ENCODE results near the gene TGFB3.
"Not testable (repeated sequence)": the region's sequence is repeated elsewhere in the genome, so short reads cannot be mapped to it uniquely, and the experiment has no call there.

Gene TGFB3

DNA sequence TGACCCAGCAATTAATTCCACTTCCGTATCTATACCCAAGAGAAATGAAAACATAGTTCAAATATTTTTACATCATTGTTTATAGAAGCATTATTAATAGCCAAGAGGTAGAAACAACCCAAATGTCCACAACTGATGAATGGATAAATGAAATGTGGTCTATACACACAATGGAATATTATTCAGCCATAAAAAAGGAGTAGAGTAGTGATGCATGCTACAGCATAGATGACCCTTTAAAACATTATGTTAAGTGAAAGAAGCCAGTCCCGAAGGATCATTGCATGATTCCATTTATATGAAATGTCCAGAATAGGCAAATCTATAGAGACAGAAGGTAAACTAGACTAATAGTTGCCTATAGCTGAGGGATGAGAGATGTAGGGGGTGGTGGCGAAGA, 29.3 kb downstream of the TGFB3 start:
- Histone ChIP-seq H3K9me3 (ENCODE audit: control insufficient read depth in 1 of 2, low read length in 2 of 2) (no peaks in the 10 kb centered on the region), H3K36me3 (ENCODE audit: control insufficient read depth in 1 of 2, insufficient read depth in 2 of 2, low read length in 2 of 2) (no peaks in the 10 kb centered on the region), H3K27ac (ENCODE audit: low read length) (no peak overlapping the region), H3K27me3 (ENCODE audit: low read depth, low read length) (no peaks in the 10 kb centered on the region), H3K4me3 (ENCODE audit: low read depth in 1 of 2, low read length in 2 of 2) (no peak overlapping the region), H3K4me1 (ENCODE audit: control insufficient read depth in 1 of 2, insufficient read depth in 2 of 2, low read length in 2 of 2) (no peaks in the 10 kb centered on the region)

GRCh38 chr14:75946785-75947184, 35.0 kb downstream of the TGFB3 start:
- Histone ChIP-seq H3K27me3 (ENCODE audit: low read depth, low read length) (no peaks in the 10 kb centered on the region), H3K27ac (ENCODE audit: low read length) (no peak overlapping the region), H3K36me3 (ENCODE audit: control insufficient read depth in 1 of 2, insufficient read depth in 2 of 2, low read length in 2 of 2) (no peaks in the 10 kb centered on the region), H3K9me3 (ENCODE audit: control insufficient read depth in 1 of 2, low read length in 2 of 2) (no peaks in the 10 kb centered on the region), H3K4me1 (ENCODE audit: control insufficient read depth in 1 of 2, insufficient read depth in 2 of 2, low read length in 2 of 2) (no peaks in the 10 kb centered on the region), H3K4me3 (ENCODE audit: low read depth in 1 of 2, low read length in 2 of 2) (no peak overlapping the region)

- Histone ChIP-seq H3K4me3 (ENCODE audit: low read depth in 1 of 2, low read length in 2 of 2) (no peak overlapping the region), H3K9me3 (ENCODE audit: control insufficient read depth in 1 of 2, low read length in 2 of 2) (no peaks in the 10 kb centered on the region), H3K27ac (ENCODE audit: low read length) (no peak overlapping the region), H3K36me3 (ENCODE audit: control insufficient read depth in 1 of 2, insufficient read depth in 2 of 2, low read length in 2 of 2) (no peaks in the 10 kb centered on the region), H3K4me1 (ENCODE audit: control insufficient read depth in 1 of 2, insufficient read depth in 2 of 2, low read length in 2 of 2) (no peaks in the 10 kb centered on the region), H3K27me3 (ENCODE audit: low read depth, low read length) (no peaks in the 10 kb centered on the region)
These were observed 37.1 kb downstream of the TGFB3 start for GRCh38 chr14:75944607-75945241.

GRCh38 chr14:75941030-75941429, 40.8 kb downstream of the TGFB3 start:
- no peaks in the 10 kb centered on the region for H3K9me3 ChIP-seq (ENCODE audit: control insufficient read depth in 1 of 2, low read length in 2 of 2)
- no peaks in the 10 kb centered on the region for H3K4me1 ChIP-seq (ENCODE audit: control insufficient read depth in 1 of 2, insufficient read depth in 2 of 2, low read length in 2 of 2)
- no peaks in the 10 kb centered on the region for H3K27me3 ChIP-seq (ENCODE audit: low read depth, low read length)
- no peak overlapping the region for H3K27ac ChIP-seq (ENCODE audit: low read length)
- H3K36me3 ChIP-seq (ENCODE audit: control insufficient read depth in 1 of 2, insufficient read depth in 2 of 2, low read length in 2 of 2), result no peaks in the 10 kb centered on the region
- no peak overlapping the region for H3K4me3 ChIP-seq (ENCODE audit: low read depth in 1 of 2, low read length in 2 of 2)

DNA sequence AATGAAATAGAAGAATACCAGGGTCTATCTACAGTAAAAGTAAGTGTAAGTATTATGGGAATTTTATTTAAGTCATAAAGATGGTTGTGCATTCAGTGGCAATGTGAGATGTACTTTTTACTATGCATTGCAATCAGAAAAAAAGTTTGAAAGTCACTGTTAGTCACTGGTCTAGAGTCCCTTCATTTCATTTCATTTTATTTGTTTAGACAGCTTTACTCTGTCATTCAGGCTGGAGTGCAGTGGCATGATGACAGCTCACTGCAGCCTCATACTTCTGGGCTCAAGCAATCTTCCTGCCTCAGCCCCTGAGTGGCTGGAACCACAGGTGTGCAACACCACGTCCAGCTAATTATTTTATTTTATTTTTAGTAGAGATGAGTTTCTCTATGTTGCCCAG, 42.6 kb downstream of the TGFB3 start:
- Histone ChIP-seq H3K27ac (ENCODE audit: low read length) (no peak overlapping the region), H3K4me1 (ENCODE audit: control insufficient read depth in 1 of 2, insufficient read depth in 2 of 2, low read length in 2 of 2) (no peaks in the 10 kb centered on the region), H3K27me3 (ENCODE audit: low read depth, low read length) (no peaks in the 10 kb centered on the region), H3K4me3 (ENCODE audit: low read depth in 1 of 2, low read length in 2 of 2) (no peak overlapping the region), H3K9me3 (ENCODE audit: control insufficient read depth in 1 of 2, low read length in 2 of 2) (no peaks in the 10 kb centered on the region), H3K36me3 (ENCODE audit: control insufficient read depth in 1 of 2, insufficient read depth in 2 of 2, low read length in 2 of 2) (no peaks in the 10 kb centered on the region)

GRCh38 chr14:75934998-75935628, 46.7 kb downstream of the TGFB3 start:
- H3K4me3 ChIP-seq (ENCODE audit: low read depth in 1 of 2, low read length in 2 of 2), result no peak overlapping the region
- H3K4me1 ChIP-seq (ENCODE audit: control insufficient read depth in 1 of 2, insufficient read depth in 2 of 2, low read length in 2 of 2), result no peaks in the 10 kb centered on the region
- H3K9me3 ChIP-seq (ENCODE audit: control insufficient read depth in 1 of 2, low read length in 2 of 2), result no peaks in the 10 kb centered on the region
- H3K36me3 ChIP-seq (ENCODE audit: control insufficient read depth in 1 of 2, insufficient read depth in 2 of 2, low read length in 2 of 2), result no peaks in the 10 kb centered on the region
- H3K27me3 ChIP-seq (ENCODE audit: low read depth, low read length), result no peaks in the 10 kb centered on the region
- no peak overlapping the region for H3K27ac ChIP-seq (ENCODE audit: low read length)

DNA sequence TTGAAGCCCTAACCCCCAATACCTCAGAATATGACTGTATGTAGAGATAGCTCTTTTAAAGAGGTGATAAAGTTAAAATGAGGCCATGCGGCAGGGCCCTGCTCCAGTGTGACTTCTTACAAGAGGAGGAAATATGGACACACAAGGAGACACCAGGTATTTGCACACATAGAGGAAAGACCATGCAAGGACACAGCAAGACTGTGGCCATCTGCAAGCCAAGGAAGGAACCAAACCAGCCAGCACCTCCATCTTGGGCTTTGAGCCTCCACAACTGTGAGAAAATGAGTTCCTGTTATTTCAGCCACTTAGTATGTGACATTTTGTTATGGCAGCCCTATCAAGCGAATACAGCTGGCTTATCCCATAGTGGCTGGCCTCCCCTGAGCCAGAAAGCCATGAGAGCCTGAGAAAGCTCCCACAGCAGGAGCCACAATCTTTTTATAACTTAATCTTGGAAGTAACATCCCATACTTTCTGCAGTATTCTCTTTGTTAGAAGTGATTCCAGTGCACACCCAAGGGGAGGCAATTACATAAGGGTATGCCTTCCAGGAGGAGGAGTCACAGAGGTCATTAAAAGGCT, 48.0 kb downstream of the TGFB3 start:
- no peak overlapping the region for H3K4me3 ChIP-seq (ENCODE audit: low read depth in 1 of 2, low read length in 2 of 2)
- no peaks in the 10 kb centered on the region for H3K9me3 ChIP-seq (ENCODE audit: control insufficient read depth in 1 of 2, low read length in 2 of 2)
- H3K36me3 ChIP-seq (ENCODE audit: control insufficient read depth in 1 of 2, insufficient read depth in 2 of 2, low read length in 2 of 2), result no peaks in the 10 kb centered on the region
- no peaks in the 10 kb centered on the region for H3K4me1 ChIP-seq (ENCODE audit: control insufficient read depth in 1 of 2, insufficient read depth in 2 of 2, low read length in 2 of 2)
- no peaks in the 10 kb centered on the region for H3K27me3 ChIP-seq (ENCODE audit: low read depth, low read length)
- H3K27ac ChIP-seq (ENCODE audit: low read length), result no peak overlapping the region

DNA sequence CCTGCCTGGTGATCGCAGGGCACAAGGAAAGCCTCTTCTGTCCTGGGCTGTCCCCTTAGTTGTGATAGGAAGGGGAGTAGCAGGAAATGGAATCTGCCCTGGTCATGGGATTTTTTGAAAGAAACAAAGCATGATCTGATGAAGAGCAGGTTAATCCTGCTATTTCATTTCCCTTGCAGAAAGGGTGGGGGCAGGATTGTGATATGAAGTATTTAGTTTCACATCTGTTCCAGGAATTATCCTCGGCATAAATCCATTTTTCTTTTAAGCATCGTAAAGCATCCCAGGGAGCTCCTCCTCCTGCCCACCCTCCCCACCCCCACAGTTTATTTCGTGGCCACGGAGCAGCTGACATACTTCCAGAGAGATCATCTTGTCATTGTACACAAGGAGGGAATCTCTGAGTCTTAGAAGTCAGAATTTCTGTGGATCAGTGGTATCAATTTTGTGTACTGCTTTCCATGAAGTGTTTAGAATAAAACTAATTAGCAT, 53.1 kb downstream of the TGFB3 start:
- Histone ChIP-seq H3K27ac (ENCODE audit: low read length) (no peak overlapping the region), H3K36me3 (ENCODE audit: control insufficient read depth in 1 of 2, insufficient read depth in 2 of 2, low read length in 2 of 2) (no peaks in the 10 kb centered on the region), H3K27me3 (ENCODE audit: low read depth, low read length) (no peaks in the 10 kb centered on the region), H3K4me1 (ENCODE audit: control insufficient read depth in 1 of 2, insufficient read depth in 2 of 2, low read length in 2 of 2) (no peaks in the 10 kb centered on the region), H3K9me3 (ENCODE audit: control insufficient read depth in 1 of 2, low read length in 2 of 2) (no peaks in the 10 kb centered on the region), H3K4me3 (ENCODE audit: low read depth in 1 of 2, low read length in 2 of 2) (no peak overlapping the region)

GRCh38 chr14:75927564-75928087, 54.2 kb downstream of the TGFB3 start:
- Histone ChIP-seq H3K4me3 (ENCODE audit: low read depth in 1 of 2, low read length in 2 of 2) (no peak overlapping the region), H3K4me1 (ENCODE audit: control insufficient read depth in 1 of 2, insufficient read depth in 2 of 2, low read length in 2 of 2) (no peaks in the 10 kb centered on the region), H3K36me3 (ENCODE audit: control insufficient read depth in 1 of 2, insufficient read depth in 2 of 2, low read length in 2 of 2) (no peaks in the 10 kb centered on the region), H3K27me3 (ENCODE audit: low read depth, low read length) (no peaks in the 10 kb centered on the region), H3K9me3 (ENCODE audit: control insufficient read depth in 1 of 2, low read length in 2 of 2) (no peaks in the 10 kb centered on the region), H3K27ac (ENCODE audit: low read length) (no peak overlapping the region)

GRCh38 chr14:75926431-75927115, 55.2 kb downstream of the TGFB3 start:
- Histone ChIP-seq H3K36me3 (ENCODE audit: control insufficient read depth in 1 of 2, insufficient read depth in 2 of 2, low read length in 2 of 2) (no peaks in the 10 kb centered on the region), H3K27ac (ENCODE audit: low read length) (no peak overlapping the region), H3K9me3 (ENCODE audit: control insufficient read depth in 1 of 2, low read length in 2 of 2) (no peaks in the 10 kb centered on the region), H3K4me1 (ENCODE audit: control insufficient read depth in 1 of 2, insufficient read depth in 2 of 2, low read length in 2 of 2) (no peaks in the 10 kb centered on the region), H3K27me3 (ENCODE audit: low read depth, low read length) (no peaks in the 10 kb centered on the region), H3K4me3 (ENCODE audit: low read depth in 1 of 2, low read length in 2 of 2) (no peak overlapping the region)

- not testable (repeated sequence) for H3K27ac ChIP-seq (ENCODE audit: low read length); H3K27me3 ChIP-seq (ENCODE audit: low read depth, low read length); H3K4me3 ChIP-seq (ENCODE audit: low read depth in 1 of 2, low read length in 2 of 2); H3K4me1 ChIP-seq (ENCODE audit: control insufficient read depth in 1 of 2, insufficient read depth in 2 of 2, low read length in 2 of 2); H3K36me3 ChIP-seq (ENCODE audit: control insufficient read depth in 1 of 2, insufficient read depth in 2 of 2, low read length in 2 of 2); H3K9me3 ChIP-seq (ENCODE audit: control insufficient read depth in 1 of 2, low read length in 2 of 2)
These were observed 56.5 kb downstream of the TGFB3 start for GRCh38 chr14:75925141-75925840.
